WERI-Rb-1 (cell line): ENCODE measurements around the gene CETP.
"Not testable (repeated sequence)": the region's sequence is repeated elsewhere in the genome, so short reads cannot be mapped to it uniquely, and the experiment has no call there.

Experiments used
- DNase-seq: peaks from one replicate; pipeline ENCODE4 v3.0.0-alpha.2; 2020
- H3K27ac ChIP-seq: fragments of 250-450 bp; sonication (Bioruptor Pico); 2 replicates; pipeline ENCODE4 v1.5.1; 2020; ENCODE audit warnings: mild to moderate bottlenecking, moderate library complexity
- H3K27me3 ChIP-seq: fragments of 250-450 bp; sonication (Bioruptor Pico); 2 replicates; pipeline ENCODE4 v1.5.1; 2021; ENCODE audit warnings: mild to moderate bottlenecking, low read depth, moderate library complexity; ENCODE audit not compliant: insufficient read depth, severe bottlenecking
- H3K36me3 ChIP-seq: fragments of 250-450 bp; sonication (Bioruptor Pico); 2 replicates; pipeline ENCODE4 v1.5.1; 2020; ENCODE audit warnings: mild to moderate bottlenecking, moderate library complexity
- H3K4me3 ChIP-seq: 2 replicates; pipeline ENCODE4 v1.5.1; 2011; ENCODE audit warnings: low read depth, mild to moderate bottlenecking, control low read depth, low read length
- H3K9me3 ChIP-seq: fragments of 250-450 bp; sonication (Bioruptor Pico); 2 replicates; pipeline ENCODE4 v1.5.1; 2021; ENCODE audit warnings: mild to moderate bottlenecking, moderate library complexity; ENCODE audit not compliant: severe bottlenecking
- TF ChIP-seq, protein P1 (sequence below): IDR thresholded peaks from 2 replicates; pipeline ENCODE4 v1.5.1; 2011; ENCODE audit warnings: low read depth, mild to moderate bottlenecking, control low read depth, inconsistent platforms, low read length

CETP gene

DNA sequence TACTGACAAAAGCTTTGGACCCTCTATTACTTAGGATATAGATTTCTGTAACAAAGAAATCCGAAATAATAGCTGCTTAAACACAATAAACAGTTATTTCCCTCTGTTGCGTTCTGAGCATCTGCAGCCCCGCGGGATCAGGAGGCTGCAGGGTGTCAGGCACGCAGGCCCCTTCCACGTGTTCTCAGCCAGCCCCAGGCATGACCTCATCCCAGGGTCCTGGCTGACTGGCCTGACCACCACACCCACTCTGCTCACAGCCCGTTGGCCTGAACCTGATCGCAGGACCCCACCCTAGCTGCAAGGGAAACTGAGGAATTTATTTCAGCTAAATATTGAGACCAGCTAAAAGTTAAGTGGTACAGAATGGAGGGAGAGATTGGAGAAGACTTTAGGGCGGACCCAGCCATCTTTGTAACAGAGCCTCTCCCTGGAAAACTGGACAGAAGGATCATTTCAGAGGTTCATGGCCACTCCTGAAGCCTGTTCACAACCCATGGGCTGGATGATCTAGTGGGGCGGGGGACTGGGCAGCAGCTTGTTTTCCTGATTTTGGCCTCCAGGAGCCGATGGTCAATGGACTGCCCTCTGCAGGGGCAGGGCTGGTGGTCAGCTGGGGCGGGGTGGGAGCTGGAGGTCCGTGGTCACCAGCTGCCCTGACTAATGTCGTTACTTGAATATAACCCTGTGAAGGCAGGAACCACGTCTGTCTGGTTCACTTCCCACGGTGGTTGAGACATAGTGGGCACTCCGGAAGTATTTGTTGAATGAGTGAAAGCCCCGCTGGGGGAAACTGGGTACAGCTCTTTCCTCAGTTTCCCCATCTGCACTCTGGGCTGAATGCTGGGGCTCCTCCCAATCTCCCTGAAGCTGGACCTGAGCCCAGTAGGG, 10.9 kb downstream of the CETP start:
- H3K36me3 ChIP-seq, result no peaks in the 10 kb centered on the region
- no peak overlapping the region for H3K27ac ChIP-seq
- no peaks in the 10 kb centered on the region for H3K27me3 ChIP-seq
- TF ChIP-seq, protein P1, sequence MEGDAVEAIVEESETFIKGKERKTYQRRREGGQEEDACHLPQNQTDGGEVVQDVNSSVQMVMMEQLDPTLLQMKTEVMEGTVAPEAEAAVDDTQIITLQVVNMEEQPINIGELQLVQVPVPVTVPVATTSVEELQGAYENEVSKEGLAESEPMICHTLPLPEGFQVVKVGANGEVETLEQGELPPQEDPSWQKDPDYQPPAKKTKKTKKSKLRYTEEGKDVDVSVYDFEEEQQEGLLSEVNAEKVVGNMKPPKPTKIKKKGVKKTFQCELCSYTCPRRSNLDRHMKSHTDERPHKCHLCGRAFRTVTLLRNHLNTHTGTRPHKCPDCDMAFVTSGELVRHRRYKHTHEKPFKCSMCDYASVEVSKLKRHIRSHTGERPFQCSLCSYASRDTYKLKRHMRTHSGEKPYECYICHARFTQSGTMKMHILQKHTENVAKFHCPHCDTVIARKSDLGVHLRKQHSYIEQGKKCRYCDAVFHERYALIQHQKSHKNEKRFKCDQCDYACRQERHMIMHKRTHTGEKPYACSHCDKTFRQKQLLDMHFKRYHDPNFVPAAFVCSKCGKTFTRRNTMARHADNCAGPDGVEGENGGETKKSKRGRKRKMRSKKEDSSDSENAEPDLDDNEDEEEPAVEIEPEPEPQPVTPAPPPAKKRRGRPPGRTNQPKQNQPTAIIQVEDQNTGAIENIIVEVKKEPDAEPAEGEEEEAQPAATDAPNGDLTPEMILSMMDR, result no peak
- no peak for DNase-seq
- H3K9me3 ChIP-seq, result no peaks in the 10 kb centered on the region
- H3K4me3 ChIP-seq, result no peak overlapping the region

DNA sequence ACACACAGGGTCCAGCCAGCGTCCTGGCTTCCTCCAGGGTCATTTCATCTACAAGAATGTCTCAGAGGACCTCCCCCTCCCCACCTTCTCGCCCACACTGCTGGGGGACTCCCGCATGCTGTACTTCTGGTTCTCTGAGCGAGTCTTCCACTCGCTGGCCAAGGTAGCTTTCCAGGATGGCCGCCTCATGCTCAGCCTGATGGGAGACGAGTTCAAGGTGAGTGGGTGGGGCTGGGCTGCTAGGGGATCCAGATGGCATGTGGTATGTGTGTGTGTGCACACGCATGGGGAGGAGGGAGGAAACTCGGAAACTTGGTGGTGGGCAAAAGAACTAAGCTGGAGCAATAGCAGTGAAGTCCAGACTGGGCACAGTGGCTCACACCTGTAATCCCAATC, 11.5 kb downstream of the CETP start:
- no peaks in the 10 kb centered on the region for H3K36me3 ChIP-seq
- H3K9me3 ChIP-seq, result no peaks in the 10 kb centered on the region
- H3K27ac ChIP-seq, result no peak overlapping the region
- TF ChIP-seq, protein P1, result no peak
- no peak for DNase-seq
- H3K27me3 ChIP-seq, result no peaks in the 10 kb centered on the region
- no peak overlapping the region for H3K4me3 ChIP-seq

DNA sequence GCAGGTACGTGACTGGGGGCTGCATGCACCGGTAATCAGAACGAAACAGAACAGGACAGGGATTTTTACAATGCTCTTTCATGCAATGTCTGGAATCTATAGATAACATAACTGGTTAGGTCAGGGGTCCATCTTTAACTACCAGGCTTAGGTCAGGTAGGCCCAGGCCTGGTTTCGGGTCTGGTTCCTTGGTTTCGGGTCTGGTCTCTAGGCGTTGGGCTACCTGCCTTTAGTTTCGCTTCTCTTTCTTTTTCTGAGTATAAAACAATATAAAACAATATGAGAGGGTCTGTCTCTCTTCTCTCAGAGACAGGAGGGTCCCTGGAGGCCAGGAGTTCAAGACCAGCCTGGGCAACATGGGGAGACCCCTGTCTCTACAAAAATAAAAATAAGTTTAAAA, 12.1 kb downstream of the CETP start:
- not testable (repeated sequence) for H3K27me3 ChIP-seq, H3K27ac ChIP-seq, H3K4me3 ChIP-seq, H3K36me3 ChIP-seq, H3K9me3 ChIP-seq, DNase-seq

DNA sequence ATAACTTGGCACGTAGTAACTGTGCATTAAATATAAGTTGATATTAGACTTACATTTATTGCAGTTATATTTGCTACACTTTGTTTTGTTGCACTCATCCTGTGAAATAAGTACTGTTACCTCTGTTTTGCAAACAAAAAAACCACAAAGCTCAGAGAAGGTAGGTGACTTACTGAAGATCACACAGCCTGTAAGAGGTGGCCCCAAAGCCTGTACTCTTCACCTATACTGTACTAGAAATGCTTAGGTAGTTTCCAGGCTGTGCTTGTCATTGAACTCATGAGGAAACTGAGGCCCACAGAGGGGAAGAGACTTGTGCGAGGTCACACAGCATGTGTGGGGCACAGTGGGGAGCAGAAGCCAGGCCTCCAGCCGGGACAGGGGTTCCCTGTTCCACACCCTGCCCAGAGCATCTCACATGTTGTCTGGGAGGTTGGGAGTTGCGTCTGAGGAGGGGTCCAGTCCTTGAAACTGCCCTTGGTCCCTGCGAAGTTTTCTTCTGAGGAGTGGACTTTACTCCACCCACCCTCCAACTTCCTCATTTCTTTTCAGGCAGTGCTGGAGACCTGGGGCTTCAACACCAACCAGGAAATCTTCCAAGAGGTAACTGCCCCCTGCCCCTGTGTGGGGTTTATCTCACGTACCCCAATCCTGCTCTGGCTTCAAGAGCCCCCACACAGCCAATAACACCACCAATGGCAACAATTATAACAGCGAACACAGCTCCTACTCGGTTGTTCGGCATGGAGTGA, 13.0 kb downstream of the CETP start:
- no peak for DNase-seq
- Histone ChIP-seq H3K27me3 (no peaks in the 10 kb centered on the region), H3K36me3 (no peaks in the 10 kb centered on the region), H3K9me3 (no peaks in the 10 kb centered on the region), H3K27ac (no peak overlapping the region), H3K4me3 (no peak overlapping the region)
- TF ChIP-seq, protein P1, result no peak

DNA sequence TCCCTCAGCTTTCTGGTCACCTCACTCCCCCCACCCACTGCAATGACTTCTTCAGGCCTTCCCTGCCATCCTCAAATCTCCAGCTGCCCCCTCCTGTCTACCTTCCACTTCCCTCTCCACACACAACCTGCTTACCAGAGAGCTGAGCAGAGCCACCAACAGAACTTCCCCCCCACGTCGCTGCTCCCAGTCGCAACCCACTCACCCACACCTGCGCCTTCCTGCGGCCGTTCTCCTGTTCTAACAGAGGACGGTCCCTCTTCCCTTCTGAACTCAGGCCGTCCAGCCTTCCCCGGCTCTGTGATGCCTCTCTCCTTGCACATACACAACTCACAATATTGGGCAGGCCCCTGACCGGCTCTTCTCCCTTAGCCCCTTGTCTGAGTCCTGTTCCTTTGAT, 14.0 kb downstream of the CETP start:
- no peak overlapping the region for H3K4me3 ChIP-seq
- H3K9me3 ChIP-seq, result no peaks in the 10 kb centered on the region
- TF ChIP-seq, protein P1, result no peak
- no peaks in the 10 kb centered on the region for H3K27me3 ChIP-seq
- no peaks in the 10 kb centered on the region for H3K36me3 ChIP-seq
- DNase-seq, result no peak
- H3K27ac ChIP-seq, result no peak overlapping the region

DNA sequence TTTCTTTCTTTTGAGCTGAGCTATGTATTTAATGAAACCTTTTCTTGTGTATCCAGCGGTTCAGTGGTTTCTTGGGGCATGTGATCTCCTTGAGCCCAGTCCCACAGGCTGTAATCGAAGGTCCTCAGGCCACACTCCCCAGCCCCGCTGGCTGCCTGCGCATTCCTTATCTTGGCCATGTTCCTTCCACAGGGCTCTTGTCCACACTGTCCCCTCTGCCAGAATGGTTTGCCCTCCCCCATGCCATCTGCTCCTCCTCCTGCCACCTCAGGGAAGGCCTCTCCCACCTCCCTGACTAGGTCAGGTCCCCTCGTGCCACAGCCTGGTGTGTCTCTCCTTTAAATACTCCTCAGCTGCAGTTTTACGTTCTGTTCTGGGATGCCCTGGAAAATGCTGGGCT, 15.5 kb downstream of the CETP start:
- no peaks in the 10 kb centered on the region for H3K36me3 ChIP-seq
- no peak for DNase-seq
- no peaks in the 10 kb centered on the region for H3K9me3 ChIP-seq
- TF ChIP-seq, protein P1, result no peak
- no peak overlapping the region for H3K4me3 ChIP-seq
- H3K27ac ChIP-seq, result no peak overlapping the region
- H3K27me3 ChIP-seq, result no peaks in the 10 kb centered on the region
